HFF-Myc (cell line): ENCODE measurements around the gene NMT1.

Experiments used
- DNase-seq: peaks from one replicate; pipeline ENCODE4 v3.0.0-alpha.2; 2011; ENCODE audit warnings: low read depth; ENCODE audit errors: extremely low read depth
- H3K4me3 ChIP-seq: replicated peaks from 2 replicates; pipeline ENCODE4 v1.5.1; 2011; ENCODE audit warnings: low read depth, mild to moderate bottlenecking, control low read depth, low read length
- CTCF ChIP-seq: IDR thresholded peaks from 2 replicates; pipeline ENCODE4 v1.5.1; 2012; ENCODE audit warnings: mild to moderate bottlenecking, low read depth, low read length, control low read depth; ENCODE audit errors: missing control alignments

The NMT1 gene

DNA sequence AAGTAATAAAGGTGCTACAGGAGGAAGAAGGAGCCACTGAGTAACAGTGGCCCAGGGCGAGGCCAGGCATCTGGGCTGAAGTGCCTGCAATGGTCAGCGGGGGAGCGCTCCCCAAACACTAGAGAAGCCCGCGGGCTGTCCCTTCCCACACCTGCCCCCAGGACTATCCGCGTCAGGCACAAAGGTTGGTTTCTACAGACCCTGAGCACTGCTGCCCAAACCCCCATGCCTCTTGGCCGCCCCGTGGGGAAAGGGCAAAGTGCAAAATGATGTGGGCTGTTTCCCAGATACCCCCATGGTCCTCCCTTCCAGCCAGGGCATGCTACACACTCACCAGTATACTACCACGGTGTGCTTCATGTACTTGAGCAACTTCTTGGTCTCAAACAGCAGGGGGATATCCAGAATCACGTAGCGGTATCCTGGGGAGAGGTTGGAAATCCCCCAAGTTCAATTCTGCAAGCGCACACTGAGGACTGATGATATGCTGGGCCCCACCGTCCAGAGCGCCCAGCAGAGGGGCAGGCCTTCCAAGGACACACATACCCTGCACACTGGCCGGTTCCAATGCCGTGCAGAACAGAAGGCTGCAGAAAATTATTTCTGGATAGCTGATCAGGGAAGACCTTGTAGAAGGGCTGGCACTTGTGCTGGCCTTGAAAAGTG, 31.2 kb upstream of the NMT1 start:
- DNase-seq = no peak
- no peak for TF ChIP-seq CTCF

GRCh38 chr17:45030733-45031132, 30.4 kb upstream of the NMT1 start:
- DNase-seq = no peak
- TF ChIP-seq CTCF = no peak
- no peak overlapping the region for H3K4me3 ChIP-seq

More for the DNA sequence above, 31.2 kb upstream of the NMT1 start:
- H3K4me3 ChIP-seq = no peak overlapping the region

DNA sequence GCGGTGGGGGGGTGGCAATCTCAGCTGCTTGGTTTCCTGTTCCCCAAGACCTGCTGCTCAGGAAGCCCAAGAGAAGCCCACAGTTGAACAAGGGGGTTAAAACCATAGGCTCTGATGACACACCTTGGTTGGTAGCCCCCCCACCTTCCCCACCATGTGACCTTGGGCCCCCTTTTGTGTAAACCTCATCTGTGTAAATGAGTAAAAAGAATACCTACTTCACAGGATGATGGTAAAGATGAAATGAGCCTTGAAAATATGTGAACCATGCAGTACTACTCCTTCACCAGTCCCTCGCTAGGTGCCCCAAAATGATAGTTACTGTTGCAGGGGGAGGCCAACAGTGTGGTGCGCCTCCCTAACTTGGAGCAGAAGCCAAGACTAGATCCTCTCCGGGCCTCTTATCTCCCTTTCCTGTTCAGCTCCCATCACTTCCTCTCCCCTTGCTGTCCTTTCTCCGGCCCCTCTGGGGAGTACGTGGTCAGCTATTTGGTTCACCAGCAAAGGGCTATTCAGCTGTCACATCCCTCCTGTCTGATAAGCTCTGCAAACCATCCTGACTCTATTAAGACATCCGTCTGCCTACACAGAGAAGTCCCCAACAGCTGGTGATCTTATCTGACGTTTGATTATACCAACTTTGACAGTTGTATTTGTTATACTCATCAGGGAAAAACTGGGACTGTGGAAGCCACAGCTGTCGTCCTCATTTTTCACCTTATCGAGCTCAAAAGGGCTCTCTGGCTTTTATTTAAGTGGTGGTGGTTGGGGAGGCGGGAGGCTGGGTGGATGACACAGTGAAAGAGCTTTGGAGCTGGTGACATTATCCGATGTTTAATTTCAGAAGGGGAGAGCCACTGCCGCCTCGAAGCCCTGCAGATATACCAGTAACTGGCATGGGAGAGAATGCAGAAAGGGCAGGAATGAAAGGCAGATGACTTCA, 29.6 kb upstream of the NMT1 start:
- H3K4me3 ChIP-seq = no peak overlapping the region
- DNase-seq = no peak
- no peak for TF ChIP-seq CTCF

GRCh38 chr17:45032174-45032541, 29.0 kb upstream of the NMT1 start:
- no peak for DNase-seq
- TF ChIP-seq CTCF = no peak
- H3K4me3 ChIP-seq = no peak overlapping the region

DNA sequence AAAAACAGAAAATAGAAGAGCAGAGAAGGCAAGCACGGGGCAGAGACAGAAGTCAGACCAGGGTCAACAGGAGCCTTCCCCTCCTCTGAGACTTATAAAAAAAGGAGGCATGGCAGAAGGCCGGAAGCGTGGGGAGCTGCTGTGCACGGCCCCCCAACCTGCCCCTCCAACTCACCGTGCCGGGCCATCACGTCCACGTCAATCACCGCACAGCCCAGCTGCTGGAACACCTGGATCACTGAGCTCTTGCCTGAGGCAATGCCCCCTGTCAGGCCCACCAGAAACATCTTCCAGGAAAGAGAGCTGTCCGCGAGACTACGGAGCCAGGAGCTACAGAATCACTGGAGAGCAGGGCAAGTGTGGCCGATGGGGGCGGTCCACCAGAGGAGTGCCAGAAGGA, 26.5 kb upstream of the NMT1 start:
- no peak for TF ChIP-seq CTCF

DNA sequence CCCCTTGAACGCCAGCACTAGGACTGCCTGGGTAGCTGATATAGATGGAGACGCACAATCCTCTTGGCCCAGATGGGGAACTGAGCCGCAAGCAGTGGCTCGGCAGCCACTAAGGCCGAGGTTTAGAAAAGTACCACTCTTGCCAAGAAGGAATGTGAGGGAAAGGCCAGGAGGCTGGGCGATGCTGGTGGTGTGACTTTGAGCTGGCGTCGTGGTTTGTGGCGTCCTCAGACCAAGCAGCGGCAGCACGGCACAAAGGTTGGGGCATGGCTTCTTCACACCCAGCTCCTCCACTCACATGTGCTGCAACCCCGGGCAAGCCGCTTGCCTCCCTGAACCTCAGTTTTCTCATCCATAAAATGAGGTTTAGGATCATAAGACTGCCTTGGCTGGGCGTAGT, 25.3 kb upstream of the NMT1 start:
- TF ChIP-seq CTCF = no peak
- no peak for DNase-seq
- no peak overlapping the region for H3K4me3 ChIP-seq

More for the DNA sequence above, 26.5 kb upstream of the NMT1 start:
- no peak for DNase-seq
- no peak overlapping the region for H3K4me3 ChIP-seq
